A549 (cell line): ENCODE data around the gene SOX12. TPM values are rescaled to one million over a fixed set of nuclear protein-coding genes. Genes with fewer than 3 reads are reported as not detected.

Source experiments
- ATAC-seq, 2 experiments: fragments of 200-7000 bp in 1 of 2; fragments of >200 bp in 1 of 2; cut with Nextera tagmentation in 1 of 2; cut with Tn5 transposase in 1 of 2; 3 replicates each; pipeline versions ENCODE4 v1.8.0 to v1.9.1; 2018 to 2020; ENCODE audit warnings: mild to moderate bottlenecking in 1 of 2, moderate library complexity in 1 of 2
- CTCF ChIA-PET: fragments of 300-600 bp; sonication (Branson Sonifier 250); formaldehyde crosslinking; extraction: SDS; loops from one replicate; lab custom pipeline; 2021; ENCODE audit warnings: antibody characterized with exemption, inconsistent platforms; lab: Yijun Ruan, JAX
- POLR2A ChIA-PET: fragments of 350-600 bp; formaldehyde crosslinking; extraction: SDS; loops from one replicate; lab custom pipeline; 2021; ENCODE audit warnings: antibody characterized with exemption, inconsistent platforms; lab: Yijun Ruan, JAX
- DNase-seq, 2 experiments: peaks; one replicate each; pipeline versions ENCODE4 v3.0.0 to v3.0.0-alpha.2; 2011 to 2016; ENCODE audit warnings: low read depth in 1 of 2, low spot score in 1 of 2
- FAIRE-seq: peaks from 2 replicates; lab custom pipeline; 2011; peaks lifted over from hg19 to GRCh38; lab: Jason Lieb, UNC
- H3K27ac ChIP-seq, 2 experiments: fragments of >200 bp; sonication (Bioruptor Twin); formaldehyde crosslinking; 3 replicates each; pipeline ENCODE4 v1.5.1; 2016 to 2017
- H3K4me1 ChIP-seq: fragments of >200 bp; sonication (Bioruptor Twin); formaldehyde crosslinking; 3 replicates; pipeline ENCODE4 v1.6.1; 2016
- H3K4me2 ChIP-seq: fragments of >200 bp; sonication (Bioruptor Twin); formaldehyde crosslinking; 3 replicates; pipeline ENCODE4 v1.6.1; 2016
- H3K4me3 ChIP-seq: fragments of >200 bp; sonication (Bioruptor Twin); formaldehyde crosslinking; 3 replicates; pipeline ENCODE4 v1.5.1; 2016
- H3K9me3 ChIP-seq: fragments of >200 bp; sonication (Bioruptor Twin); formaldehyde crosslinking; 3 replicates; pipeline ENCODE4 v1.6.1; 2016
- BCL3 ChIP-seq: fragments of >200 bp; sonication (Bioruptor Twin); formaldehyde crosslinking; IDR thresholded peaks from 3 replicates; pipeline ENCODE4 v1.6.1; 2016
- CHD2 ChIP-seq: fragments of 150-350 bp; IDR thresholded peaks from 2 replicates; pipeline ENCODE4 v1.6.1; 2014; ENCODE audit warnings: low read length; ENCODE audit not compliant: partially characterized antibody
- CTCF ChIP-seq: fragments of >200 bp; sonication (Bioruptor Twin); formaldehyde crosslinking; IDR thresholded peaks from 3 replicates; pipeline ENCODE4 v1.5.1; 2016
- ELK1 ChIP-seq: fragments of 150-350 bp; IDR thresholded peaks from 2 replicates; pipeline ENCODE4 v1.6.1; 2014; ENCODE audit warnings: low read depth, mild to moderate bottlenecking, low read length
- EP300 ChIP-seq, 2 experiments: fragments of >200 bp; sonication (Bioruptor Twin); formaldehyde crosslinking; IDR thresholded peaks; 2 replicates in 1 of 2; 3 replicates in 1 of 2; pipeline ENCODE4 v1.6.1; 2016 to 2017
- GATA3 ChIP-seq: IDR thresholded peaks from 2 replicates; pipeline ENCODE4 v1.6.1; 2012; ENCODE audit warnings: borderline replicate concordance
- HDAC2 ChIP-seq: fragments of 200-600 bp; sonication (generic); IDR thresholded peaks from 2 replicates; pipeline ENCODE4 v1.6.1; 2016
- HMGXB4 ChIP-seq: fragments of 250-450 bp; sonication (Bioruptor Pico); IDR thresholded peaks from 2 replicates; pipeline ENCODE4 v1.5.0; 2021; ENCODE audit warnings: mild to moderate bottlenecking, moderate library complexity, borderline replicate concordance
- JUN ChIP-seq, 2 experiments: fragments of >200 bp; sonication (Bioruptor Twin); formaldehyde crosslinking; IDR thresholded peaks; 2 replicates in 1 of 2; 3 replicates in 1 of 2; pipeline ENCODE4 v1.6.1; 2016 to 2017
- MAFK ChIP-seq: fragments of 450-650 bp; IDR thresholded peaks from 2 replicates; pipeline ENCODE4 v1.6.1; 2014; ENCODE audit not compliant: partially characterized antibody
- PBX3 ChIP-seq: IDR thresholded peaks from 2 replicates; pipeline ENCODE4 v1.6.1; 2012
- POLR2A ChIP-seq: IDR thresholded peaks from 2 replicates; pipeline ENCODE4 v1.6.1; 2012; ENCODE audit warnings: mild to moderate bottlenecking, low read length
- RAD21 ChIP-seq, 2 experiments: fragments of >200 bp in 1 of 2; sonication (Bioruptor Twin) in 1 of 2; formaldehyde crosslinking in 1 of 2; IDR thresholded peaks in 1 of 2; conservative IDR thresholded peaks in 1 of 2; 2 replicates in 1 of 2; 3 replicates in 1 of 2; pipeline ENCODE4 v1.6.1; 2012 to 2018; ENCODE audit warnings: inconsistent platforms in 1 of 2
- RARB ChIP-seq: fragments of 250-450 bp; sonication (Bioruptor Pico); IDR thresholded peaks from 2 replicates; pipeline ENCODE4 v1.8.0; 2021; ENCODE audit warnings: mild to moderate bottlenecking, moderate library complexity
- SREBF2 ChIP-seq: fragments of 450-650 bp; IDR thresholded peaks from 2 replicates; pipeline ENCODE4 v1.6.1; 2014; ENCODE audit warnings: mild to moderate bottlenecking, moderate library complexity
- TFCP2L1 ChIP-seq: fragments of 250-450 bp; sonication (Bioruptor Pico); IDR thresholded peaks from 2 replicates; pipeline ENCODE4 v1.5.0; 2021; ENCODE audit warnings: mild to moderate bottlenecking
- TP53 ChIP-seq: fragments of 250-450 bp; sonication (Bioruptor Pico); IDR thresholded peaks from 2 replicates; pipeline ENCODE4 v1.5.0; 2021; ENCODE audit warnings: mild to moderate bottlenecking, moderate library complexity
- ZC3H11A ChIP-seq: fragments of 450-650 bp; IDR thresholded peaks from 2 replicates; pipeline ENCODE4 v1.6.1; 2014; ENCODE audit warnings: antibody characterized with exemption, mild to moderate bottlenecking
- ZFP36 ChIP-seq: fragments of 450-650 bp; IDR thresholded peaks from 2 replicates; pipeline ENCODE4 v1.6.1; 2014; ENCODE audit warnings: borderline replicate concordance; ENCODE audit not compliant: partially characterized antibody
- WGBS: methylation state at CpG from one replicate; pipeline ENCODE4 v1.1.6; 2017; ENCODE audit errors: missing lambda C conversion rate; 5-methylcytosine and 5-hydroxymethylcytosine counted together
- polyA plus RNA-seq, 4 experiments: library from polyadenylated mRNA; depleted of rRNA in 3 of 4; stranded (reverse); fragments of >200 nt; fragmentation: RNase III in 1 of 4; extraction: RNeasy Plus Mini Kit Qiagen cat#74134 plus additional on column Dnase treatment in 1 of 4; gene quantifications; 2 replicates in 3 of 4; 3 replicates in 1 of 4; pipeline ENCODE4 v1.2.3, GENCODE V29; 2011 to 2017

Gene SOX12
- polyA plus RNA-seq, 2 of the 4 experiments (the other 2 are of a cell fraction): 7.0 to 29.2 TPM

DNA sequence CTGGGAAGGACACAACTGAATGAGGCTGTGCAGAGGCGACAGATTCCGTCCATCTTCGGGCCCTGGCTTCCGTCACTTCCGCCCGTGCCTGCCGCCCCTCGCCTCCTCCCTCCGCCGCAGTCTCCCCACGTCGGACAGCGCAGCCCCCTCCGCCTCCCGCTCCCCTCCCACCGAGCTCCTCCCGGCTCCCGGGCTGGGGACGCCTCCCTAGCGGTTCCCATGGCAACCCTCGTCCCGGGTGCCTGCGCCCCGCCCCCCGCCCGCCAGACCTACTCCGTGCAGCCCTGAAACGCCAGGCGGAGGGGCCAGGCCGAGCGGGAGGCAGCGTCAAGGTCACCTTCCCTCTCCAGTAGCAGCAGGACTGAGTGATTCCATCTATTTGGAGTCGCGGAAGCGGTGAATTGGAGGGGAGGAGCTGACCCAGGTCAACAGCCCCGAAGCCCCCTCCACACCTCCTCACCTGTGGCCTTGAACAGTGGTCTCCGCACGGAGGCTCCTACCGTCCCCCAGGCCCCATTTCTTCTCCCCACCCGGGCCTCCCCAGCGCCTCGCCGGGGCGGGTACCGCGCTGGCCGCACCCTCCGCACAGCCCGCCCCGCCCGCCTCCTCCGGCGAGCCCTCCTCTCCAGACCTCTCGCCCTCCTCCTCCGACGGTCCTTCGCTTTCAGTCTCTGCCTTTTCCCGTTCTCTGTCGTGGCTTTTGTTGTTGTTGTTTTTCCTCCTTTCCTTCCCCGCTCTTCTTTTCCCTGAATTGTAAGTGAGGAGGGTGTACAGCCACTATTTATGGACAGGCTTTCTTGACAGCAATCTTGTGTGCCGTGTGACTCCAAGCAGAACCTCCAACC lies 22.5 kb downstream of the SOX12 start (continued):
- TF ChIP-seq BCL3 (peak; percentile 81; the same call in 2 of the 3 replicates), JUN (IDR thresholded peaks at IDR 0.05) (peak; percentile 34 to 93; a peak in 2 of 5 replicates), CHD2 (no peak), ZC3H11A (no peak), ELK1 (0 out of 2 replicates have a peak, but pooled peaks have one; percentile 23), HDAC2 (no peak), GATA3 (no peak; the same call in 1 of the 2 replicates), RARB (CRISPR knock-in tag) (no peak)
- TF ChIP-seq, all 56 proteins: peak for 12

DNA sequence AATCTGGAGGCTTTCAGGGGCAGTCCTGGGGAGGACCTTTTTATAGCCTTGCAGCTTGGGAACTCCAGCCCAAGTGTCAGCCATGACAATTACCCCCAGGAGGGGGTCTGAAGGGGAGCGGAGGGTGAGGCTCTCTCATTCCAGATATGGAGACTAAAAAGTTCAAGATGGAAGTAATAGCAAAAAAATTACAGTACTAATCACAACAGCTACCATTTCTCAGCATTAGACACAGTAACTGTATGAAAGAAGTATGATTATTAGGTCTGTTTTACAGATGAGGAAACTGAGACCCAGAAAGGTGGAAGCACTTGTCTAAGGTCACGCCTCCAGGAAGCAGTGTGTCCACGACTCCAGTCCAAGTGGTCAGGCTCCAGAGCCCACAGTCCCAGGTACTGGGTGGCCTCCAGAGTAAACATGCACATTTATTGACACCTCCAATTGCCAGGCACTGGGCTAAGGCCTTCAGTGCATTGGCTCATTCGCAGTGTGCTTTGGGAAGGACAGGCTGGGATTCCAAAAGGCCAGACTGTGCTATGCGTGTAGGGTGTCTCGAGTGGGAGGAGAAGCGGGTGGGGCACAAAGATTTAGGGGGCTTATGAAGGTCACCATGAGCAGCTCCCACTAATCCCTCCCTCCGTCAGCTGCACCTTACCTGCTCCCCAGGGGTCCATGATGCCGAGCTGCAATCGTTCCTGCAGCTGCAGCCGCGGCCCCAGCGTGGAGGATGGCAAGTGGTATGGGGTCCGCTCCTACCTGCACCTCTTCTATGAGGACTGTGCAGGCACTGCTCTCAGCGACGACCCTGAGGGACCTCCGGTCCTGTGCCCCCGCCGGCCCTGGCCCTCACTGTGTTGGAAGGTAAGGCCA lies 23.9 kb downstream of the SOX12 start:
- WGBS: 91% methylated on average over 19 of the region's 19 CpGs
- CTCF ChIA-PET: interaction anchor here (1.6 to 50.3 kb wide), 4 partner anchors 13 to 130 kb away, joined by 7 to 1229 read pairs (median 72); no protein-coding TSS in a partner anchor
- Histone ChIP-seq H3K4me2 (peak overlapping the region; percentile 87), H3K4me1 (peaks cover 15% of the 10 kb centered on the region), H3K27ac (peak overlapping the region; percentile 82 to 93; a peak in 4 of 6 replicates), H3K4me3 (no peak overlapping the region; the same call in 2 of the 3 replicates), H3K9me3 (peaks cover 6% of the 10 kb centered on the region; the same call in 2 of the 3 replicates)
- ATAC-seq (no peak), FAIRE-seq (no peak), DNase-seq (no peak)
- TF ChIP-seq POLR2A (peak; percentile 12), RAD21 (conservative IDR thresholded peaks at IDR 0.05 in 1 of 2, IDR thresholded peaks at IDR 0.05 in 1 of 2) (no peak)
- POLR2A ChIA-PET: interaction anchor here (1.1 kb wide), 1 partner anchor 58 kb away, joined by 3 read pairs; no protein-coding TSS in a partner anchor

DNA sequence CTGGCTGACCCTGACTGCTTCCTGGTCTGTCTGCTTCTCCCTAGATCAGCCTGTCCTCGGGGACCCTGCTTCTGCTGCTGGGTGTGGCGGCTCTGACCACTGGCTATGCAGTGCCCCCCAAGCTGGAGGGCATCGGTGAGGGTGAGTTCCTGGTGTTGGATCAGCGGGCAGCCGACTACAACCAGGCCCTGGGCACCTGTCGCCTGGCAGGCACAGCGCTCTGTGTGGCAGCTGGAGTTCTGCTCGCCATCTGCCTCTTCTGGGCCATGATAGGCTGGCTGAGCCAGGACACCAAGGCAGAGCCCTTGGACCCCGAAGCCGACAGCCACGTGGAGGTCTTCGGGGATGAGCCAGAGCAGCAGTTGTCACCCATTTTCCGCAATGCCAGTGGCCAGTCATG lies 27.8 kb downstream of the SOX12 start:
- POLR2A ChIA-PET: interaction anchor here (1.2 kb wide), 1 partner anchor 55 kb away, joined by 3 read pairs; the partner anchor contains the start of gene RBCK1
- WGBS: 82% methylated on average over 13 of the region's 13 CpGs
- CTCF ChIA-PET: interaction anchor here (0.5 to 50.3 kb wide), 26 partner anchors 8 to 386 kb away, joined by 3 to 1229 read pairs (median 14); partner anchors contain the start of gene TRIB3
- TF ChIP-seq TFCP2L1 (no peak), HMGXB4 (CRISPR knock-in tag) (no peak), EP300 (IDR thresholded peaks at IDR 0.05) (no peak), MAFK (no peak), JUN (IDR thresholded peaks at IDR 0.05) (no peak), PBX3 (no peak), BCL3 (no peak), ZFP36 (no peak), SREBF2 (no peak), TP53 (no peak), CTCF (no peak)

More for the DNA sequence above, 27.8 kb downstream of the SOX12 start:
- Histone ChIP-seq H3K4me1 (peaks cover 16% of the 10 kb centered on the region), H3K4me2 (no peak overlapping the region), H3K4me3 (no peak overlapping the region), H3K27ac (peak overlapping the region in 1 of 2 experiments; percentile 81; a peak in 4 of 6 replicates), H3K9me3 (no peaks in the 10 kb centered on the region)
- DNase-seq (no peak), FAIRE-seq (no peak), ATAC-seq (0 out of 6 replicates have a peak, but pooled peaks of 1 of the 2 experiments have one; percentile 1)
